Sigmoid colon (tissue), 7 donors: ENCODE measurements around the gene GCH1. TPM values are rescaled to one million over a fixed set of nuclear protein-coding genes. Genes with fewer than 3 reads are reported as not detected.

Experiments
- DNase-seq: peaks from one replicate; pipeline ENCODE4 v3.0.0-alpha.2; 2019
- H3K27ac ChIP-seq, 4 donors: fragments of 200-600 bp; sonication (generic); one replicate each; pipeline ENCODE4 v1.5.1; 2016 to 2019; ENCODE audit warnings: mild to moderate bottlenecking in 1 of 4
- H3K27me3 ChIP-seq, 3 donors: fragments of 200-600 bp; sonication (generic); one replicate each; pipeline ENCODE4 v1.5.1; 2019; ENCODE audit warnings: mild to moderate bottlenecking in 1 of 3
- H3K36me3 ChIP-seq, 4 donors: fragments of 200-600 bp; sonication (generic); one replicate each; pipeline ENCODE4 v1.5.1; 2016 to 2019
- H3K4me1 ChIP-seq, 4 donors: fragments of 200-600 bp; sonication (generic); one replicate each; pipeline ENCODE4 v1.5.1; 2017 to 2019
- H3K4me3 ChIP-seq, 4 donors: fragments of 200-600 bp; sonication (generic); one replicate each; pipeline ENCODE4 v1.5.1; 2017 to 2019; ENCODE audit warnings: mild to moderate bottlenecking in 2 of 4, moderate library complexity in 1 of 4
- H3K9me3 ChIP-seq, 4 donors: fragments of 200-600 bp in 3 of 4; sonication (generic) in 3 of 4; one replicate each; pipeline versions ENCODE4 v1.5.1 to v1.6.1; 2013 to 2019
- EP300 ChIP-seq, 4 donors: sonication (generic); formaldehyde crosslinking; IDR thresholded peaks; one replicate each; pipeline ENCODE4 v1.6.1; 2017; ENCODE audit warnings: antibody characterized with exemption in 4 of 4
- POLR2A ChIP-seq, 2 donors: fragments of 450-650 bp; IDR thresholded peaks; one replicate each; pipeline ENCODE4 v1.6.1; 2016; ENCODE audit warnings: antibody characterized with exemption in 2 of 2, mild to moderate bottlenecking in 2 of 2, moderate library complexity in 2 of 2
- POLR2AphosphoS5 ChIP-seq, 4 donors: sonication (generic); formaldehyde crosslinking; IDR thresholded peaks; one replicate each; pipeline ENCODE4 v1.6.1; 2017; ENCODE audit warnings: antibody characterized with exemption in 4 of 4
- WGBS, 2 donors: extraction: QIAGEN DNeasy Blood & Tissue Kit; methylation state at CpG; one replicate each; pipeline ENCODE4 v1.1.7; 2013; 5-methylcytosine and 5-hydroxymethylcytosine counted together
- intact Hi-C: fragments of 100-400 bp; cut with DNase I; formaldehyde crosslinking; loops from one replicate; pipeline ENCODE4 v1.15.1; 2023
- polyA plus RNA-seq, 3 donors: library from polyadenylated mRNA; stranded (reverse); fragments of 200-250 nt; gene quantifications; one replicate each; pipeline ENCODE4 v1.2.3, GENCODE V29; 2013
- total RNA-seq, 4 donors: library from RNA; depleted of rRNA; stranded (reverse); fragments of >200 nt; gene quantifications; one replicate each; pipeline ENCODE4 v1.1.0, GENCODE V29; 2016
- TF ChIP-seq, protein P1 (sequence below), 4 experiments: fragments of 450-650 bp in 3 of 4; fragments of 200-600 bp in 1 of 4; IDR thresholded peaks; one replicate each; pipeline ENCODE4 v1.5.1; 2016 to 2019; ENCODE audit warnings: antibody characterized with exemption in 4 of 4, mild to moderate bottlenecking in 3 of 4, moderate library complexity in 2 of 4
- donor health status: healthy with polysubstance abuse.
- donor health status: Bipolar disorder and iron deficiency.
- donor health status: healthy.

The GCH1 gene
- total and polyA plus RNA-seq, 7 donors: 3.2 to 46.2 (median 8.1) TPM

DNA sequence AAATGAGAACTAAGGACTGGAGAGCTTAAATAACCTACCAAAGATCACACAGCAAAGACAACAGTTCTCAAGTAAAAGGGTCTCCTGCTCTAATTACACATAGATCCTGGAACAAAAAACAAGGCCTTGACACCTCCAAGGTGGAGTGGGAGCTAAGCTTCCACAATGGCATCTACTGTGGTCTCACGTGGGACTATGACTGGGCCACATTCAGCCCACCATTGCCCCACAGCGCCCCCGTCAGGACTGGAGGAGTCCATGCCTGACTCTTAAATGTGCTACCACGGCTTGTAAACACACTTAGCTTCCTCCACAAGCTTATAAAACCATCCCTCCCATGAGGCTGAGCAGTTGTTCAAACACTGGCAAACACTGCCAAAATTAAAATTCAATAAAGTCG is 88.5 kb downstream of the GCH1 start:
- WGBS, 2 donors: 50 to 69% methylated on average over 5 of the region's 5 CpGs
- H3K4me3 ChIP-seq: no peak overlapping the region
- H3K27me3 ChIP-seq: no peaks in the 10 kb centered on the region
- intact Hi-C loops: no loop called here
- H3K27ac ChIP-seq: no peak overlapping the region
- no peak for DNase-seq
- no peak for TF ChIP-seq POLR2AphosphoS5 (IDR thresholded peaks at IDR 0.05)
- TF ChIP-seq, protein P1, sequence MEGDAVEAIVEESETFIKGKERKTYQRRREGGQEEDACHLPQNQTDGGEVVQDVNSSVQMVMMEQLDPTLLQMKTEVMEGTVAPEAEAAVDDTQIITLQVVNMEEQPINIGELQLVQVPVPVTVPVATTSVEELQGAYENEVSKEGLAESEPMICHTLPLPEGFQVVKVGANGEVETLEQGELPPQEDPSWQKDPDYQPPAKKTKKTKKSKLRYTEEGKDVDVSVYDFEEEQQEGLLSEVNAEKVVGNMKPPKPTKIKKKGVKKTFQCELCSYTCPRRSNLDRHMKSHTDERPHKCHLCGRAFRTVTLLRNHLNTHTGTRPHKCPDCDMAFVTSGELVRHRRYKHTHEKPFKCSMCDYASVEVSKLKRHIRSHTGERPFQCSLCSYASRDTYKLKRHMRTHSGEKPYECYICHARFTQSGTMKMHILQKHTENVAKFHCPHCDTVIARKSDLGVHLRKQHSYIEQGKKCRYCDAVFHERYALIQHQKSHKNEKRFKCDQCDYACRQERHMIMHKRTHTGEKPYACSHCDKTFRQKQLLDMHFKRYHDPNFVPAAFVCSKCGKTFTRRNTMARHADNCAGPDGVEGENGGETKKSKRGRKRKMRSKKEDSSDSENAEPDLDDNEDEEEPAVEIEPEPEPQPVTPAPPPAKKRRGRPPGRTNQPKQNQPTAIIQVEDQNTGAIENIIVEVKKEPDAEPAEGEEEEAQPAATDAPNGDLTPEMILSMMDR (IDR thresholded peaks at IDR 0.05): no peak
- H3K36me3 ChIP-seq: no peaks in the 10 kb centered on the region
- H3K9me3 ChIP-seq: no peaks in the 10 kb centered on the region
- peaks cover 0 to 9% (median 0%) of the 10 kb centered on the region in 4 donors for H3K4me1 ChIP-seq

DNA sequence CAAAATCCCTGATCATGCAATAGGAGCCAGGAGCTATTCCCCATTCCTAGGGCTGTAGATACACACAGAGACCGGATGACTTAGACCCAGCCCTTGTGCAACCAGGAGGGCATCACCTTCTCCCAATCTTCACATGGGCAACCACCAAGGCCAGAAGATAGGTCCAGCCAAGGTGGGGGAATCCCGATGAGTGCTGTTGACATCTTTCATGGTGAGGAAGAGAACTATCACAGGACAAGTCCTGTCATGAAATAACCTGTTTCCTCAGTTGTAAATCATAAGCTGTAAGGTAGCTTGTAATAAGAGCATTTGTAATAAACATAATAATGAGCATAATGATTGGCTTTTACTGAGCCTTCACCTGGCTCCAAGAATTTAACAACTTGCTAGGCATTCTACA is 89.5 kb downstream of the GCH1 start:
- Histone ChIP-seq H3K27ac (no peak overlapping the region), H3K36me3 (no peaks in the 10 kb centered on the region), H3K9me3 (no peaks in the 10 kb centered on the region), H3K4me3 (no peak overlapping the region), H3K27me3 (no peaks in the 10 kb centered on the region), H3K4me1 (no peaks in the 10 kb centered on the region)
- no peak for DNase-seq
- 91 to 96% methylated on average over 2 of the region's 2 CpGs for WGBS, 2 donors
- TF ChIP-seq POLR2AphosphoS5 (IDR thresholded peaks at IDR 0.05) (no peak), POLR2A (IDR thresholded peaks at IDR 0.05) (no peak), EP300 (IDR thresholded peaks at IDR 0.05) (no peak)
- TF ChIP-seq, protein P1 (IDR thresholded peaks at IDR 0.05): no peak
- intact Hi-C loops: no loop called here

DNA sequence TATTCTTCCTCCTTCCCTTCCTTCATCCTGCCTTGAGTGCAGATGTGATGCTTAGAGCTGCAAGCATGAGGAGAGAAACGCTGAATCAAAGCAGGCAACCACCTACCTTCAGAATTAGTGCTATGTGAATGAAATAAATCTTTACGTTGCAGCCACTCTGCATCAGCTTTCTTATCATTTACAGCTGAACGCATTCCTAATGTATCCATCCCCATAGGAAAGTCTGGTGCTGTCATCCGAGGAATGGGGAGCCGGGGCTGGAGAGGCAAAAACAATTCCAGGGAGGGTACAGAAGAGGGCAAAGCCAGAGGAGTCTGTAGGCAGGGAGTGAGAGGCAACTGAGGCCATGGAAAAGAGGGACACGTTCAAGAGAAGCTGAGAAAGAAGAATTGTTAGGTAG is 90.0 kb downstream of the GCH1 start:
- TF ChIP-seq POLR2A (IDR thresholded peaks at IDR 0.05): no peak
- no peak for TF ChIP-seq EP300 (IDR thresholded peaks at IDR 0.05)
- TF ChIP-seq POLR2AphosphoS5 (IDR thresholded peaks at IDR 0.05): no peak
- TF ChIP-seq, protein P1 (IDR thresholded peaks at IDR 0.05): no peak
- H3K36me3 ChIP-seq: no peaks in the 10 kb centered on the region
- DNase-seq: no peak
- H3K4me3 ChIP-seq: no peak overlapping the region
- intact Hi-C loops: loop anchor here (1.0 kb wide), 1 partner anchor 253 kb away; no protein-coding TSS in a partner anchor
- WGBS, 2 donors: 84 to 89% methylated on average over 6 of the region's 6 CpGs
- H3K27ac ChIP-seq: no peak overlapping the region
- no peaks in the 10 kb centered on the region for H3K27me3 ChIP-seq
- H3K9me3 ChIP-seq: no peaks in the 10 kb centered on the region
- H3K4me1 ChIP-seq: no peaks in the 10 kb centered on the region

DNA sequence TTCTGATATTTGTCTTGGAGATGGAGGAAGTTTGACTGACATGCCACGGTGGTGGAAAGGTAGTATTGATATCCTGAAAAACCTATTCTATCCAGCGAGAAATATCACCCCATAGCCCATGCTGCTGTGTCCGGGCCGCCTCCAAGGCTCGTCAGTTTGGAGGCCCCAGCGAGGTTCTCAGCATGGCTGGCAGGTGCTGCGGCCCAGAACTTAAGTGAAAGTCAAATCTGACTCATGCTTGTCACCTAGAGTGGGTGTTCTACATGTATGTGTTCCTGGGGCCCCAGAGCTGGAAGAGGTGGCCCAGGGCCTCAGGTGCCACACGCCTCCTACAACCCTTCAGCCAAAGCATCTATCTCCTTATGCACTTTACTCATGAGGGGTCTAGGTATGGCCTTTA is 92.9 kb downstream of the GCH1 start:
- intact Hi-C loops: no loop called here
- WGBS, 2 donors: 90 to 94% methylated on average over 8 of the region's 8 CpGs
- DNase-seq: no peak

More for the DNA sequence above, 92.9 kb downstream of the GCH1 start:
- peaks cover 0 to 8% (median 3%) of the 10 kb centered on the region in 4 donors for H3K4me1 ChIP-seq
- no peak overlapping the region for H3K27ac ChIP-seq
- H3K4me3 ChIP-seq: no peak overlapping the region
- H3K36me3 ChIP-seq: no peaks in the 10 kb centered on the region
- no peaks in the 10 kb centered on the region for H3K27me3 ChIP-seq
- H3K9me3 ChIP-seq: no peaks in the 10 kb centered on the region
- TF ChIP-seq, protein P1 (IDR thresholded peaks at IDR 0.05): no peak
- TF ChIP-seq POLR2A (IDR thresholded peaks at IDR 0.05): no peak
- TF ChIP-seq EP300 (IDR thresholded peaks at IDR 0.05): no peak
- TF ChIP-seq POLR2AphosphoS5 (IDR thresholded peaks at IDR 0.05): no peak
